ENCODE results near the gene FCMR.

- TF ChIP-seq CTCF (IDR thresholded peaks at IDR 0.05) = no peak
- no peak for TF ChIP-seq POLR2A (IDR thresholded peaks at IDR 0.05)
Measured at GRCh38 chr1:206868264-206868663, 53.5 kb downstream of the FCMR start.

Data from thyroid gland (tissue), 4 donors.